ENCODE measurements around the gene SPTY2D1. TPM values are rescaled to one million over a fixed set of nuclear protein-coding genes. Genes with fewer than 3 reads are reported as not detected.
"Not testable (repeated sequence)": the region's sequence is repeated elsewhere in the genome, so short reads cannot be mapped to it uniquely, and the experiment has no call there.

The SPTY2D1 gene
- polyA plus RNA-seq, 1 of the 3 experiments (the other 2 are of a cell fraction), result 5.3 TPM

GRCh38 chr11:18594999-18595749 is 39.0 kb downstream of the SPTY2D1 start (continued):
- TF ChIP-seq REST (IDR thresholded peaks at IDR 0.05; ENCODE audit: low read depth, low read length) (no peak), GATA2 (CRISPR knock-in tag; IDR thresholded peaks at IDR 0.05) (no peak)

- POLR2A ChIA-PET; H3K27ac ChIP-seq (ENCODE audit: low read depth in 2 of 2, low read length in 1 of 2); H3K27me3 ChIP-seq (ENCODE audit: insufficient read depth); H3K4me2 ChIP-seq; DNase-seq; H3K36me3 ChIP-seq (replicated peaks in 1 of 2; ENCODE audit: control insufficient read depth in 1 of 2, insufficient read depth in 2 of 2, low read length in 1 of 2); H3K9ac ChIP-seq; H3K9me3 ChIP-seq; H3F3A ChIP-seq (replicated peaks; ENCODE audit: insufficient read depth); H3K4me3 ChIP-seq (ENCODE audit: low read depth in 2 of 2, low read length in 1 of 2); H4K20me1 ChIP-seq (ENCODE audit: insufficient read depth); H3K9me2 ChIP-seq; H2AFZ ChIP-seq (ENCODE audit: low read depth): not testable (repeated sequence)
- H3K79me2 ChIP-seq (ENCODE audit: insufficient read depth), result peaks cover 42% of the 10 kb centered on the region
- CTCF ChIA-PET, result interaction anchor here (2.7 kb wide), 1 partner anchor 128 kb away, joined by 7 read pairs; no protein-coding TSS in a partner anchor
- peaks cover 11 to 13% of the 10 kb centered on the region in 2 experiments; a peak in 2 of 4 replicates for H3K4me1 ChIP-seq (ENCODE audit: control insufficient read depth in 1 of 2, insufficient read depth in 2 of 2, low read depth in 1 of 2, low read length in 1 of 2)
- WGBS (ENCODE audit: low lambda C conversion rate), result 95% methylated on average over 5 of the region's 5 CpGs
These were observed 40.1 kb downstream of the SPTY2D1 start for GRCh38 chr11:18594088-18594487.

- H3K9ac ChIP-seq, result no peak overlapping the region
- ChIA-PET CTCF (interaction anchor here (1.6 kb wide), 1 partner anchor 43 kb away, joined by 3 read pairs; no protein-coding TSS in a partner anchor), POLR2A (interaction anchor here (0.6 to 1.0 kb wide), 2 partner anchors 11 to 44 kb away, joined by 3 read pairs; partner anchors contain the start of gene SPTY2D1)
- H3K9me3 ChIP-seq, result no peaks in the 10 kb centered on the region
- no peaks in the 10 kb centered on the region for H3K9me2 ChIP-seq
- H3K4me2 ChIP-seq, result peak overlapping the region; percentile 91
- peaks cover 13% of the 10 kb centered on the region in 2 experiments; a peak in 2 of 4 replicates for H3K4me1 ChIP-seq (ENCODE audit: control insufficient read depth in 1 of 2, insufficient read depth in 2 of 2, low read depth in 1 of 2, low read length in 1 of 2)
- peaks cover 76% of the 10 kb centered on the region for H3K79me2 ChIP-seq (ENCODE audit: insufficient read depth)
- DNase-seq, result no peak
- no peaks in the 10 kb centered on the region for H3F3A ChIP-seq (replicated peaks; ENCODE audit: insufficient read depth)
- TF ChIP-seq POLR2AphosphoS5 (IDR thresholded peaks at IDR 0.05; ENCODE audit: low read depth, low read length), result no peak
- TF ChIP-seq EZH2phosphoT487 (IDR thresholded peaks at IDR 0.05; ENCODE audit: borderline replicate concordance, low read depth), result no peak
- no peak overlapping the region for H2AFZ ChIP-seq (ENCODE audit: low read depth)
- H3K27ac ChIP-seq (ENCODE audit: low read depth in 2 of 2, low read length in 1 of 2), result no peak overlapping the region
- no peak overlapping the region for H3K4me3 ChIP-seq (ENCODE audit: low read depth in 2 of 2, low read length in 1 of 2)
- no peaks in the 10 kb centered on the region for H3K27me3 ChIP-seq (ENCODE audit: insufficient read depth)
- no peaks in the 10 kb centered on the region; the same call in 1 of the 2 replicates for H4K20me1 ChIP-seq (ENCODE audit: insufficient read depth)
- no peaks in the 10 kb centered on the region for H3K36me3 ChIP-seq (replicated peaks in 1 of 2; ENCODE audit: control insufficient read depth in 1 of 2, insufficient read depth in 2 of 2, low read length in 1 of 2)
- WGBS (ENCODE audit: low lambda C conversion rate), result 60% methylated on average over 2 of the region's 2 CpGs
These were observed 43.6 kb downstream of the SPTY2D1 start for GRCh38 chr11:18590571-18590970.

Data from SK-N-SH (cell line).